ENCODE measurements around the gene TMEM273.

Gene TMEM273

DNA sequence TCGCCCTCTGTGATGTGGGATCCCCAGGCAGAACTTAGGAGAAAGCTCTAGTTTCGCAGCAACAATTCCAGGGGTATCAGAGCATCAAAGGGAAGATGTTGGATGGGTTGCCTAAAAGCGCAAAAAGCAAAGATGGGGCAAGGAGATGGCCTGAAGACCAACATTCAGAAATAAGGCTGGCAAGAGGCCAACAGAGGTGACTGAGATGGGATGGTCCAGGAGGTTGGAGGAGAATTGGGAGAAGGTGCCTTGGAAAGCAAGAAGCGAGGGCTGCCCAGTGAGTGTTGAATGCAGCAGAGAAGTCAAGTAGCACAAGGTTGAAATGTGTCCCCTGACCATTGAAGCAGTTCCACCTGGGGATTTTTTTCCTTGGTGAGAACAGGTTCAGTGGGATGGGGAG lies 38.4 kb upstream of the TMEM273 start:
- no peak for TF ChIP-seq ZFX (IDR thresholded peaks at IDR 0.05)
- TF ChIP-seq, protein P1, sequence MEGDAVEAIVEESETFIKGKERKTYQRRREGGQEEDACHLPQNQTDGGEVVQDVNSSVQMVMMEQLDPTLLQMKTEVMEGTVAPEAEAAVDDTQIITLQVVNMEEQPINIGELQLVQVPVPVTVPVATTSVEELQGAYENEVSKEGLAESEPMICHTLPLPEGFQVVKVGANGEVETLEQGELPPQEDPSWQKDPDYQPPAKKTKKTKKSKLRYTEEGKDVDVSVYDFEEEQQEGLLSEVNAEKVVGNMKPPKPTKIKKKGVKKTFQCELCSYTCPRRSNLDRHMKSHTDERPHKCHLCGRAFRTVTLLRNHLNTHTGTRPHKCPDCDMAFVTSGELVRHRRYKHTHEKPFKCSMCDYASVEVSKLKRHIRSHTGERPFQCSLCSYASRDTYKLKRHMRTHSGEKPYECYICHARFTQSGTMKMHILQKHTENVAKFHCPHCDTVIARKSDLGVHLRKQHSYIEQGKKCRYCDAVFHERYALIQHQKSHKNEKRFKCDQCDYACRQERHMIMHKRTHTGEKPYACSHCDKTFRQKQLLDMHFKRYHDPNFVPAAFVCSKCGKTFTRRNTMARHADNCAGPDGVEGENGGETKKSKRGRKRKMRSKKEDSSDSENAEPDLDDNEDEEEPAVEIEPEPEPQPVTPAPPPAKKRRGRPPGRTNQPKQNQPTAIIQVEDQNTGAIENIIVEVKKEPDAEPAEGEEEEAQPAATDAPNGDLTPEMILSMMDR (conservative IDR thresholded peaks at IDR 0.05), result no peak

GRCh38 chr10:49225218-49225876 lies 37.2 kb upstream of the TMEM273 start:
- no peak overlapping the region for H3K27ac ChIP-seq
- TF ChIP-seq ZFX (IDR thresholded peaks at IDR 0.05), result no peak
- TF ChIP-seq, protein P1 (conservative IDR thresholded peaks at IDR 0.05), result no peak

More for the DNA sequence above, 38.4 kb upstream of the TMEM273 start:
- H3K27ac ChIP-seq, result no peak overlapping the region

DNA sequence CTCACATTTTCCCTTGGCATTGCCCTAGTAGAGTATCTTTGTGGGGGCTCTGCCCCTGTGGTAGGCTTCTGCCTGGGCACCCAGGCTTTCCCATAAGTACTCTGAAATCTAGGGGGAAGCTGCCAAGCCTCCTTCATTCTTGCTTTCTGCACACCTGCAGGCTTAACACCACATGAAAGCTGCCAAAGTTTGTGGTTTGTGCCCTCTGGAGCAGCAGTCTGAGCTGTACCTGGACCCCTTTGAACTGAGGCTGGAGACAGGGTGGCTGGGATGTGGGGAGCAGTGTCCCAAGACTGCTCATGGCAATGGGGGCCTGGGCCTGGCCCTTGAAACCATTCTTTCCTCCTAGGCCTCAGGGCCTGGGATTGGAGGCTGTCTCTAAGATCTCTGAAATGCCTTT lies 35.0 kb upstream of the TMEM273 start:
- H3K27ac ChIP-seq, result no peak overlapping the region
- TF ChIP-seq ZFX (IDR thresholded peaks at IDR 0.05), result no peak
- TF ChIP-seq, protein P1 (conservative IDR thresholded peaks at IDR 0.05), result no peak

DNA sequence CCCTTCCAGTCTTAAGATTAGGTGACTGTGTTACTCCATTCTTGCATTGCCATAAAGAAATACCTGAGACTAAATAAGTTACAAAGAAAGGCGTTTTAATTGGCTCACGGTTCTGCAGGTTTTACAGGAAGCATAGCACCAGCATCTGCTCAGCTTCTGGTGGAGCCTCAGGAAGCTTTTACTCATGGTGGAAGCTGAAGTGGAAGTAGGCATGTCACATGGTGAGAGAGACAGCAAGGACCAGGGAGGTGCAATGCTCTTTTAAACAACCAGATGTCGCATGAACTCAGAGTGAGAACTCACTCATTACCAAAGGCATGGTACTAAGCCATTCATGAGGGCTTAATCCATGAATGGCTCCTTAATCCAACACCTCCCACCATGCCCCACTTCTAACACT lies 34.0 kb upstream of the TMEM273 start:
- no peak overlapping the region for H3K27ac ChIP-seq
- TF ChIP-seq ZFX (IDR thresholded peaks at IDR 0.05), result no peak
- TF ChIP-seq, protein P1 (conservative IDR thresholded peaks at IDR 0.05), result peak; percentile 39

- TF ChIP-seq, protein P1 (conservative IDR thresholded peaks at IDR 0.05), result no peak
- no peak for TF ChIP-seq ZFX (IDR thresholded peaks at IDR 0.05)
- H3K27ac ChIP-seq, result no peak overlapping the region
These were observed 32.5 kb upstream of the TMEM273 start for GRCh38 chr10:49220679-49221078.

- no peak overlapping the region for H3K27ac ChIP-seq
- TF ChIP-seq, protein P1 (conservative IDR thresholded peaks at IDR 0.05), result no peak
- no peak for TF ChIP-seq ZFX (IDR thresholded peaks at IDR 0.05)
These were observed 31.8 kb upstream of the TMEM273 start for GRCh38 chr10:49220031-49220430.

DNA sequence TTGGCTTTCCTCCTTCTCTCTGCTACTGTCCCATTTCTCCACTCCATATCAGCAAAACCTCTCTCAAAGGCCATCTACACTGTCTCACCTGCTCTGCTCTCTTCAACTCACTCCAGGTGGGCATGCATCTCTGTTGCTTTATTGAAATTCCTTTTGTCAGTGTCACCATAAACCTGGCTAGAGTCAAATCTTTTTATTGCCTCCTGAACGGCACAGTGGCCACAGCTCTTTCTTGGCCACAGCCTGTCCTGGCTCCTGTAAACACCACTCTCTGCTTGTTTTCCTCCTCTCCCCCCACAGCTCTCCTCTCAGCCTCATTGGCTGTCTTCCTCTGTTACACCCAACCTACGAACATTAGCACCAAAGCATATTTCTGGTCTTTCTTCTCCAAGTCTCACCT lies 31.1 kb upstream of the TMEM273 start:
- no peak for TF ChIP-seq ZFX (IDR thresholded peaks at IDR 0.05)
- TF ChIP-seq, protein P1 (conservative IDR thresholded peaks at IDR 0.05), result no peak
- H3K27ac ChIP-seq, result no peak overlapping the region

Measured in C4-2B (cell line).